Body of pancreas (tissue), 4 donors: ENCODE measurements around the gene NYNRIN. TPM values are rescaled to one million over a fixed set of nuclear protein-coding genes. Genes with fewer than 3 reads are reported as not detected.

Experiments used
- ATAC-seq: fragments of 150-250 bp; one replicate; pipeline ENCODE4 v1.9.1; 2016
- DNase-seq, 4 donors: peaks; one replicate each; pipeline ENCODE4 v3.0.0-alpha.2; 2019
- H3K27ac ChIP-seq, 4 donors: fragments of 200-600 bp; sonication (generic); 1 replicate in 3 of 4; 2 replicates in 1 of 4; pipeline versions ENCODE4 v1.5.1 to v1.6.1; 2016 to 2019; ENCODE audit warnings: mild to moderate bottlenecking in 1 of 4, mixed read lengths in 1 of 4, moderate library complexity in 1 of 4
- H3K27me3 ChIP-seq, 2 donors: fragments of 200-600 bp; sonication (generic); one replicate each; pipeline ENCODE4 v1.6.0; 2016; ENCODE audit warnings: mild to moderate bottlenecking in 1 of 2
- H3K36me3 ChIP-seq, 2 donors: fragments of 200-600 bp; sonication (generic); replicated peaks in 1 of 2; 2 replicates each; pipeline ENCODE4 v1.5.1; 2016; ENCODE audit warnings: low read depth in 2 of 2; ENCODE audit not compliant: insufficient read depth in 1 of 2
- H3K4me1 ChIP-seq: fragments of 200-600 bp; sonication (generic); one replicate; pipeline ENCODE4 v1.6.0; 2016
- H3K4me3 ChIP-seq, 2 donors: fragments of 200-600 bp; sonication (generic); 1 replicate in 1 of 2; 2 replicates in 1 of 2; pipeline ENCODE4 v1.5.1; 2016 to 2019
- H3K9me3 ChIP-seq, 3 donors: fragments of 200-600 bp; sonication (generic); 1 replicate in 2 of 3; 2 replicates in 1 of 3; pipeline ENCODE4 v1.5.1; 2016
- CTCF ChIP-seq, 7 experiments: fragments of 450-650 bp in 4 of 7; fragments of 200-600 bp in 3 of 7; sonication (generic) in 3 of 7; IDR thresholded peaks; one replicate each; pipeline ENCODE4 v1.5.1; 2016 to 2019; ENCODE audit warnings: antibody characterized with exemption in 7 of 7
- POLR2A ChIP-seq, 3 donors: fragments of 450-650 bp; IDR thresholded peaks; one replicate each; pipeline ENCODE4 v1.6.1; 2016; ENCODE audit warnings: antibody characterized with exemption in 3 of 3, mild to moderate bottlenecking in 2 of 3
- WGBS, 2 donors: methylation state at CpG; one replicate each; pipeline ENCODE4 v1.1.5; 2017; 5-methylcytosine and 5-hydroxymethylcytosine counted together
- intact Hi-C: fragments of 100-400 bp; cut with DNase I; formaldehyde crosslinking; loops from one replicate; pipeline ENCODE4 v1.15.1; 2023
- total RNA-seq, 2 donors: library from RNA; depleted of rRNA; stranded (reverse); fragments of >200 nt; gene quantifications; one replicate each; pipeline ENCODE4 v1.1.0, GENCODE V29; 2016

The NYNRIN gene
- total RNA-seq, 2 donors from 2014 or later, result 7.3 to 7.5 TPM

- 0 to 2% methylated on average over 22 to 40 of the region's 40 CpGs for WGBS, 2 donors
- H3K9me3 ChIP-seq, result no peaks in the 10 kb centered on the region
- H3K27me3 ChIP-seq, result no peaks in the 10 kb centered on the region
- intact Hi-C loops, result no loop called here
- H3K4me3 ChIP-seq, result peak overlapping the region in 1 of 2 donors; percentile 39
- ATAC-seq (peak; percentile 79), DNase-seq (peak; percentile 91 to 96 (median 94))
- H3K4me1 ChIP-seq, result peaks cover 28% of the 10 kb centered on the region
- no peaks in the 10 kb centered on the region for H3K36me3 ChIP-seq
- peak overlapping the region; percentile 74 to 91 (median 88) for H3K27ac ChIP-seq
- TF ChIP-seq POLR2A (IDR thresholded peaks at IDR 0.05) (peak; percentile 51 to 67 (median 64)), CTCF (IDR thresholded peaks at IDR 0.05) (no peak)
Observed at GRCh38 chr14:24366721-24367513, 31.9 kb upstream of the NYNRIN start.

- peak within 1 kb of the TSS; percentile 11 for H3K4me3 ChIP-seq
- WGBS, 2 donors, result 8 to 10% methylated on average over 20 to 21 of the region's 21 CpGs
- H3K27me3 ChIP-seq, result no peaks in the 10 kb centered on the region
- H3K36me3 ChIP-seq, result no peaks in the 10 kb centered on the region
- peak; percentile 5 for ATAC-seq
- H3K9me3 ChIP-seq, result no peaks in the 10 kb centered on the region
- no peak for TF ChIP-seq CTCF (IDR thresholded peaks at IDR 0.05)
- no peak for TF ChIP-seq POLR2A (IDR thresholded peaks at IDR 0.05)
- peaks cover 28% of the 10 kb centered on the region for H3K4me1 ChIP-seq
- peak within 1 kb of the TSS; percentile 74 to 91 (median 88) for H3K27ac ChIP-seq
- DNase-seq, result peak; percentile 62 to 77 (median 72)
- intact Hi-C loops, result no loop called here
Observed at GRCh38 chr14:24367514-24368211, 31.1 kb upstream of the NYNRIN start, which contains the start of gene NFATC4. Gene NFATC4 (plus strand): TSS chr14:24368184. CDS start chr14:24368341, 157 bp downstream.

- Histone ChIP-seq H3K27ac (peak overlapping the region; percentile 60 to 90 (median 70)), H3K36me3 (no peaks in the 10 kb centered on the region), H3K4me1 (peaks cover 28% of the 10 kb centered on the region), H3K9me3 (no peaks in the 10 kb centered on the region), H3K27me3 (no peaks in the 10 kb centered on the region), H3K4me3 (peak overlapping the region in 1 of 2 donors; percentile 11)
- no peak for ATAC-seq
- intact Hi-C loops, result no loop called here
- TF ChIP-seq CTCF (IDR thresholded peaks at IDR 0.05) (no peak), POLR2A (IDR thresholded peaks at IDR 0.05) (no peak)
- peak in 1 of 4 donors; percentile 28 for DNase-seq
- 9 to 11% methylated on average over 10 to 14 of the region's 15 CpGs for WGBS, 2 donors
Observed at GRCh38 chr14:24368212-24368561, 30.6 kb upstream of the NYNRIN start.

GRCh38 chr14:24368562-24369252 is 30.1 kb upstream of the NYNRIN start:
- Histone ChIP-seq H3K27ac (peak overlapping the region; percentile 60 to 90 (median 70)), H3K4me1 (peaks cover 28% of the 10 kb centered on the region), H3K27me3 (no peaks in the 10 kb centered on the region), H3K9me3 (no peaks in the 10 kb centered on the region), H3K4me3 (peak overlapping the region in 1 of 2 donors; percentile 11), H3K36me3 (no peaks in the 10 kb centered on the region)
- TF ChIP-seq CTCF (IDR thresholded peaks at IDR 0.05) (no peak), POLR2A (IDR thresholded peaks at IDR 0.05) (peak in 2 of 3 donors; percentile 12 to 29)
- intact Hi-C loops, result no loop called here
- ATAC-seq, result no peak
- 12 to 21% methylated on average over 9 to 32 of the region's 52 CpGs for WGBS, 2 donors
- peak; percentile 34 to 60 (median 44) for DNase-seq
